GM13976 (cell line): ENCODE data around the gene SHLD1.
"Not testable (repeated sequence)": the region's sequence is repeated elsewhere in the genome, so short reads cannot be mapped to it uniquely, and the experiment has no call there.

Source experiments
- DNase-seq: peaks from one replicate; pipeline ENCODE4 v3.0.0; 2012; ENCODE audit warnings: low spot score
- CTCF ChIP-seq: IDR thresholded peaks from 2 replicates; pipeline ENCODE4 v1.5.1; 2012; ENCODE audit warnings: borderline replicate concordance, mild to moderate bottlenecking; ENCODE audit not compliant: insufficient read depth; ENCODE audit errors: extremely low read depth, missing control alignments, control extremely low read depth
- in situ Hi-C: fragments of 300-500 bp; cut with MboI; formaldehyde crosslinking; loops from one replicate; pipeline ENCODE4 v1.12.0; 2022; ENCODE audit warnings: low sequenced_read_pairs, mixed read lengths, inconsistent platforms; ENCODE audit not compliant: unreplicated experiment

The SHLD1 gene

GRCh38 chr20:5715071-5715841 lies 34.9 kb upstream of the SHLD1 start:
- no peak for TF ChIP-seq CTCF
- in situ Hi-C loops, result no loop called here
- DNase-seq, result no peak

GRCh38 chr20:5716953-5717352 lies 33.2 kb upstream of the SHLD1 start:
- in situ Hi-C loops, result no loop called here
- TF ChIP-seq CTCF, result no peak

GRCh38 chr20:5718896-5719595 lies 31.2 kb upstream of the SHLD1 start:
- in situ Hi-C loops, result no loop called here
- no peak for TF ChIP-seq CTCF
- DNase-seq, result no peak

More at GRCh38 chr20:5716953-5717352, 33.2 kb upstream of the SHLD1 start:
- no peak for DNase-seq

- TF ChIP-seq CTCF, result no peak
- in situ Hi-C loops, result no loop called here
- no peak for DNase-seq
Observed at GRCh38 chr20:5719861-5720403, 30.3 kb upstream of the SHLD1 start.

- in situ Hi-C loops, result no loop called here
- DNase-seq, result no peak
- no peak for TF ChIP-seq CTCF
Observed at GRCh38 chr20:5720696-5721095, 29.5 kb upstream of the SHLD1 start.

GRCh38 chr20:5721356-5721755 lies 28.8 kb upstream of the SHLD1 start:
- in situ Hi-C loops, DNase-seq: not testable (repeated sequence)

GRCh38 chr20:5722927-5723326 lies 27.3 kb upstream of the SHLD1 start:
- TF ChIP-seq CTCF, result no peak
- DNase-seq, result no peak
- in situ Hi-C loops, result no loop called here

GRCh38 chr20:5725183-5725463 lies 25.1 kb upstream of the SHLD1 start:
- DNase-seq, in situ Hi-C loops: not testable (repeated sequence)
